Hepatocyte (in vitro differentiated cells): ENCODE measurements around the gene ANXA9. TPM values are rescaled to one million over a fixed set of nuclear protein-coding genes. Genes with fewer than 3 reads are reported as not detected.

ENCODE experiments used
- polyA plus RNA-seq: library from polyadenylated mRNA; unstranded; fragments of >200 nt; fragmentation: Nextera tagmentation; extraction: Ambion mirVana; gene quantifications from 2 replicates; pipeline ENCODE4 v1.2.1, GENCODE V29; 2016
- small RNA-seq: library from RNA; depleted of rRNA; stranded (forward); fragments of <200 nt; gene quantifications from one replicate; pipeline ENCODE3, GENCODE V24; 2014
- total RNA-seq: library from RNA; depleted of rRNA; stranded (reverse); fragments of >200 nt; gene quantifications from 2 replicates; pipeline ENCODE4 v1.2.3, GENCODE V29; 2014

ANXA9 gene
- total and polyA plus RNA-seq, 2 experiments from 2014 or later, result 7.9 to 8.8 TPM

Small RNAs within 50 kb of the gene (small RNA-seq; reads per million reads assigned to genes)
- not detected for gene RNU6-884P

Other genes starting within 250 kb of the ANXA9 start
- 5.3 and 10.4 TPM in 2 replicates for gene CTSS, start 216.5 kb upstream of the ANXA9 start, total RNA-seq
- 4.4 and 5.2 TPM in 2 replicates for gene CTSS, start 216.5 kb upstream of the ANXA9 start, polyA plus RNA-seq
- gene CTSK, start 174.0 kb upstream of the ANXA9 start, total RNA-seq, result 54.3 and 57.0 TPM in 2 replicates
- gene CTSK, start 174.0 kb upstream of the ANXA9 start, polyA plus RNA-seq, result 26.6 and 37.3 TPM in 2 replicates
- gene ARNT, start 105.7 kb upstream of the ANXA9 start, total RNA-seq, result 32.9 and 42.1 TPM in 2 replicates
- gene ARNT, start 105.7 kb upstream of the ANXA9 start, polyA plus RNA-seq, result 26.9 and 35.6 TPM in 2 replicates
- gene CTXND2, start 95.2 kb upstream of the ANXA9 start, total RNA-seq, result not detected in 2 replicates
- gene CTXND2, start 95.2 kb upstream of the ANXA9 start, polyA plus RNA-seq, result 0.16 TPM in 1 of 2 replicates, not detected in the other
- gene SETDB1, start 55.9 kb upstream of the ANXA9 start, total RNA-seq, result 33.7 and 41.4 TPM in 2 replicates
- gene SETDB1, start 55.9 kb upstream of the ANXA9 start, polyA plus RNA-seq, result 10.7 and 12.9 TPM in 2 replicates
- 267 and 268 TPM in 2 replicates for gene CERS2, start 7.5 kb upstream of the ANXA9 start, total RNA-seq
- gene CERS2, start 7.5 kb upstream of the ANXA9 start, polyA plus RNA-seq, result 210 and 277 TPM in 2 replicates
- 15.9 and 18.5 TPM in 2 replicates for gene MINDY1, start 24.6 kb downstream of the ANXA9 start, total RNA-seq
- gene MINDY1, start 24.6 kb downstream of the ANXA9 start, polyA plus RNA-seq, result 5.8 and 7.6 TPM in 2 replicates
- 20.3 and 26.5 TPM in 2 replicates for gene PRUNE1, start 26.2 kb downstream of the ANXA9 start, total RNA-seq
- 15.1 and 21.6 TPM in 2 replicates for gene PRUNE1, start 26.2 kb downstream of the ANXA9 start, polyA plus RNA-seq
- 2.7 and 3.8 TPM in 2 replicates for gene BNIPL, start 54.3 kb downstream of the ANXA9 start, total RNA-seq
- 1.1 and 3.0 TPM in 2 replicates for gene BNIPL, start 54.3 kb downstream of the ANXA9 start, polyA plus RNA-seq
- 2.9 and 3.2 TPM in 2 replicates for gene C1orf56, start 65.5 kb downstream of the ANXA9 start, total RNA-seq
- 8.3 and 11.4 TPM in 2 replicates for gene C1orf56, start 65.5 kb downstream of the ANXA9 start, polyA plus RNA-seq
- gene CDC42SE1, start 77.3 kb downstream of the ANXA9 start, total RNA-seq, result 49.4 and 60.2 TPM in 2 replicates
- gene CDC42SE1, start 77.3 kb downstream of the ANXA9 start, polyA plus RNA-seq, result 19.0 and 21.2 TPM in 2 replicates
- gene MLLT11, start 78.1 kb downstream of the ANXA9 start, total RNA-seq, result 16.8 and 16.9 TPM in 2 replicates
- gene MLLT11, start 78.1 kb downstream of the ANXA9 start, polyA plus RNA-seq, result 34.3 and 37.6 TPM in 2 replicates
- gene GABPB2, start 88.5 kb downstream of the ANXA9 start, total RNA-seq, result 9.9 and 12.9 TPM in 2 replicates
- 0.98 and 4.1 TPM in 2 replicates for gene GABPB2, start 88.5 kb downstream of the ANXA9 start, polyA plus RNA-seq
- 6.3 and 41.6 TPM in 2 replicates for gene SEMA6C, start 164.3 kb downstream of the ANXA9 start, total RNA-seq
- 13.9 and 25.1 TPM in 2 replicates for gene SEMA6C, start 164.3 kb downstream of the ANXA9 start, polyA plus RNA-seq
- 0.64 TPM in 1 of 2 replicates, not detected in the other for gene TNFAIP8L2, start 174.4 kb downstream of the ANXA9 start, total RNA-seq
- gene TNFAIP8L2, start 174.4 kb downstream of the ANXA9 start, polyA plus RNA-seq, result 0.70 TPM in 1 of 2 replicates, not detected in the other
- 13.0 and 16.2 TPM in 2 replicates for gene LYSMD1, start 183.6 kb downstream of the ANXA9 start, total RNA-seq
- 1.0 and 2.5 TPM in 2 replicates for gene LYSMD1, start 183.6 kb downstream of the ANXA9 start, polyA plus RNA-seq
- gene SCNM1, start 183.9 kb downstream of the ANXA9 start, total RNA-seq, result 21.5 and 26.4 TPM in 2 replicates
- 55.4 and 57.5 TPM in 2 replicates for gene SCNM1, start 183.9 kb downstream of the ANXA9 start, polyA plus RNA-seq
- not detected in 2 replicates for gene TMOD4, start 193.7 kb downstream of the ANXA9 start, total RNA-seq
- gene TMOD4, start 193.7 kb downstream of the ANXA9 start, polyA plus RNA-seq, result 0.44 TPM in 1 of 2 replicates, not detected in the other
- gene VPS72, start 207.9 kb downstream of the ANXA9 start, total RNA-seq, result 46.0 and 48.1 TPM in 2 replicates
- 52.2 and 53.1 TPM in 2 replicates for gene VPS72, start 207.9 kb downstream of the ANXA9 start, polyA plus RNA-seq
- gene PIP5K1A, start 216.3 kb downstream of the ANXA9 start, total RNA-seq, result 36.0 and 45.7 TPM in 2 replicates
- 17.3 and 27.0 TPM in 2 replicates for gene PIP5K1A, start 216.3 kb downstream of the ANXA9 start, polyA plus RNA-seq